Subcutaneous adipose tissue (tissue), 4 donors: ENCODE data around the gene RESF1. TPM values are rescaled to one million over a fixed set of nuclear protein-coding genes. Genes with fewer than 3 reads are reported as not detected.

Experiments
- total RNA-seq, 4 donors: library from RNA; depleted of rRNA; stranded (reverse); fragments of >200 nt; gene quantifications; one replicate each; pipeline ENCODE4 v1.1.0, GENCODE V29; 2016
- TF ChIP-seq, protein P1 (sequence below): fragments of 450-650 bp; IDR thresholded peaks from one replicate; pipeline ENCODE4 v1.5.1; 2016; ENCODE audit warnings: low read depth, mild to moderate bottlenecking, control low read depth, antibody characterized with exemption, moderate library complexity

The RESF1 gene
- total RNA-seq, 4 donors from 2014 or later: 54.1 to 88.7 (median 85.3) TPM

DNA sequence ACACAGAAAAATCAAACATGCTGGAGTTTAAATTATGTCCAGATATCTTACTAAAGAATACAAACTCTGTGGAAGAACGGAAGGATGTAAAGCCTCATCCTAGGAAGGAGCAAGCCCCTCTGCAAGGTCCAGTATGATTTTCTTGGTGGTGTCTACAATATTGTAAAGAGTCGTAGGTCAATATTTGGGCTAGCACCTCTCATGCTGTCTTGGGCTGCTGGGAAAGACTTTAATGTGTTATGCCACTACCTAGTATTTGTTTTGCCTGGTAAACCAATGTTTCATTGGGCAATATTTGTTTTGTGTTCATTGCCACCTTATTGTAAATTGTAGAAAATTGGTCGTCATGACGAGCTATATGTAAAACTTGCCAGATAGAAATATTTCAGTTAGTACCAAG, 26.6 kb downstream of the RESF1 start:
- TF ChIP-seq, protein P1, sequence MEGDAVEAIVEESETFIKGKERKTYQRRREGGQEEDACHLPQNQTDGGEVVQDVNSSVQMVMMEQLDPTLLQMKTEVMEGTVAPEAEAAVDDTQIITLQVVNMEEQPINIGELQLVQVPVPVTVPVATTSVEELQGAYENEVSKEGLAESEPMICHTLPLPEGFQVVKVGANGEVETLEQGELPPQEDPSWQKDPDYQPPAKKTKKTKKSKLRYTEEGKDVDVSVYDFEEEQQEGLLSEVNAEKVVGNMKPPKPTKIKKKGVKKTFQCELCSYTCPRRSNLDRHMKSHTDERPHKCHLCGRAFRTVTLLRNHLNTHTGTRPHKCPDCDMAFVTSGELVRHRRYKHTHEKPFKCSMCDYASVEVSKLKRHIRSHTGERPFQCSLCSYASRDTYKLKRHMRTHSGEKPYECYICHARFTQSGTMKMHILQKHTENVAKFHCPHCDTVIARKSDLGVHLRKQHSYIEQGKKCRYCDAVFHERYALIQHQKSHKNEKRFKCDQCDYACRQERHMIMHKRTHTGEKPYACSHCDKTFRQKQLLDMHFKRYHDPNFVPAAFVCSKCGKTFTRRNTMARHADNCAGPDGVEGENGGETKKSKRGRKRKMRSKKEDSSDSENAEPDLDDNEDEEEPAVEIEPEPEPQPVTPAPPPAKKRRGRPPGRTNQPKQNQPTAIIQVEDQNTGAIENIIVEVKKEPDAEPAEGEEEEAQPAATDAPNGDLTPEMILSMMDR: no peak

DNA sequence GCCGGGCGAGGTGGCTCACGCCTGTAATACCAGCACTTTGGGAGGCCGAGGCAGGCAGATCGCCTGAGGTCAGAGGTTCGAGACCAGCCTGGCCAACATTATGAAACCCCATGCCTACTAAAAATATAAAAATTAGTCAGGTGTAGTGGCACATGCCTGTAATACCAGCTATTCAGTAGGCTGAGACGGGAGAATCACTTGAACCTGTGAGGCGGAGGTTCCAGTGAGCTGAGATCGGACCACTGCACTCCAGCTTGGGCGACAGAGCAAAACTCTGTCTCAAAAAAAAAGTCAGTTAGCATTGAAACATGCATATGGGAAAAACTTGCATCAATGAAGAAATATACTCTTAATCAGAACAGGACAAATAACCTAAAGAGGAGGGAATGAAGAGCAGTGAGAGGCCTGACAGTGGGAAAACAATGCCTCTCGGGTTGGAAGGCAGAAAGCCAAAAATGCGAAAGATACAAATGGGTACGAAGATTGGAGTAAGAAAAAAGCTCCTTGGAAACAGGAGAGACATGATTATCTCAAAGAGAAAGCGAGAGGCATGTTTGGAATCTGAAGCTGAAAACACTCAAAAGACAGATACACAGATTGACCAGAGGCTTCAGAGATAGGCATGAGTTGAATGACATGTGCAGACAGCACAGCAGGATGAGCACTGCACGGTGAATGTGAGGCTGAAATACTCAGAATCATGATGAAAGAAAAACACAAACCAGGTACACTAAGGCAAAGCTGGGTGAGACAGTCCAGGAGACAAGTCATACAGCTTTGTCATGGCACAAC, 30.6 kb downstream of the RESF1 start:
- TF ChIP-seq, protein P1: no peak

DNA sequence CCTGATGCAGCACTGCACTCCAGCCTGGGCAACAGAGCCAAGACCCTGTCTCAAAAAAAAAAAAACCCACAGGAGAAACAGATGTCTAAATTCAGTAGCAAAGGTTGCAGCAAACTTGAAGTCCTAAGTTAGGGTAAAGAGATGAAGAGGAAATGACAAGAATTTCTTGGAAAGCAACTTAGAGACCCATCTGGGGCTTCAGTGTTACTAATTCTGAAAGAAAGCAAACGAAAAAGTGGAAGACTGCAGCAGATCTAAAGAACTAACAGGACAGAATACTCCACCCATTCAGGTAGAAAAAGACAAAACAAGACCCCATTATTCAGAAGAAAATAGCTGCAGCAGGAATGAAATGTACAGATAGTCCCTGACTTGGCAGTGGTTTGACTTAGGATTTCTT, 31.9 kb downstream of the RESF1 start:
- TF ChIP-seq, protein P1: no peak

DNA sequence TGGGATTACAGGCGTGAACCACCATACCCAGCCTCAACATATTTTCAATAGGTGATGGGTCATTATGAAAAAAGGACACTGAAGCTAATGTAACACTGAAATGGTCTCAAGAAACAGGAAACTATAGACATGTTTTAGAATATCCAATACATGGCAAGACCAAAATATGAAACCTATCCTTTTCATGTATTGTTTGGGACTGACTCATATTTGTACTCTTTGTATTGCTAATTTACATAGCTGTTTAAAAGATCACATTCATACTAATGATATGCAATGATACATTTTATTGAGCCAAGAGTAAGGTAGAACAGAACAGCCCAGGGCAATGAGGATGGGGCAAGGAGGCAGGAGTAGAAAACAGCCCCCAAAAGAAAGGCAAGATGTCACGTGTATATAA, 32.6 kb downstream of the RESF1 start:
- TF ChIP-seq, protein P1: no peak

DNA sequence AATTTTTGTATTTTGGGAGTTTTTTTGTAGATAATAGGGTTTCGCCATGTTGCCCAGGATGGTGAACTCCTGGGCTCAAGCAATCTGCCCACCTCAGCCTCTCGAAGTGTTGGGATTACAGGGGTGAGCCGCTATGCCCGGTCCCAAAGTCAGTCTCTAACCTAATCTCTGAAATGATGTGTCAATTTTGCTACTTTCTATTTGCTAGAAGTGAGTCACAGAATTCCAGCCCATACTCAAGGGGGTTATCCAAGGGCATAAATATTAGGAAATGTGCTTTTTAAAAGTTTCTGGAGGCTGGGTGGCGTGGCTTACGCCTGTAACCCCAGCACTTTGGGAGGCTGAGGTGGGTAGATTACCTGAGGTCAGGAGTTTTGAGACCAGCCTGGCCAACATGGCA, 40.5 kb downstream of the RESF1 start:
- TF ChIP-seq, protein P1: no peak

DNA sequence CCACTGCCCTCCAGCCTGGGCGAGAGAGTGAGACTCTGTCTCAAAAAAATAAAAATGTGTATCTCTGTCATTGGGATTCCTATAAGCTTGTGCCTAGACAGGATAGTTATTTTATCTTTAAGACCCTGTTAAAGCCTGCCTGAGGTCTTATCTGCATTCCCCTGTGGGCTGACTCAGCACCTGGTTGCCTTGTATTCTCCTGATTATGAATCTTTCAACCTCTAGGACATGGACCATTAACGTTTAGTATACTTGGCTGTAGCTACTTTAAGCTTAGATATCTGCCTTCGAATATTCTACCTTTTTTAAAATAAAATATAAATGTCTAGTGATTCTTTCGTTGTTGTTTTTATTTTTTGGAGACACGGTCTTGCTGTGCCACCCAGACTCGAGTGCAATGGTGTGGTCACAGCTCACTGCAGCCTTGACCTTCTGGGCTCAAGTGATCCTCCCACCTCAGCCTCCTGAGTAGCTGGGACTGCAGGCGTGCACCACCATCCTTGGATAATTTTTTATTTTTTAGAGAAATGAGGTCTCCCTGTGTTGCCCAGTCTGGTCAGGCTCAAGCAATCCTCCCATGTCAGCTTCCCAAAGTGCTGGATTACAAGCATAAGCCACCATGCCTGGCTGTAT, 41.3 kb downstream of the RESF1 start:
- TF ChIP-seq, protein P1: no peak

DNA sequence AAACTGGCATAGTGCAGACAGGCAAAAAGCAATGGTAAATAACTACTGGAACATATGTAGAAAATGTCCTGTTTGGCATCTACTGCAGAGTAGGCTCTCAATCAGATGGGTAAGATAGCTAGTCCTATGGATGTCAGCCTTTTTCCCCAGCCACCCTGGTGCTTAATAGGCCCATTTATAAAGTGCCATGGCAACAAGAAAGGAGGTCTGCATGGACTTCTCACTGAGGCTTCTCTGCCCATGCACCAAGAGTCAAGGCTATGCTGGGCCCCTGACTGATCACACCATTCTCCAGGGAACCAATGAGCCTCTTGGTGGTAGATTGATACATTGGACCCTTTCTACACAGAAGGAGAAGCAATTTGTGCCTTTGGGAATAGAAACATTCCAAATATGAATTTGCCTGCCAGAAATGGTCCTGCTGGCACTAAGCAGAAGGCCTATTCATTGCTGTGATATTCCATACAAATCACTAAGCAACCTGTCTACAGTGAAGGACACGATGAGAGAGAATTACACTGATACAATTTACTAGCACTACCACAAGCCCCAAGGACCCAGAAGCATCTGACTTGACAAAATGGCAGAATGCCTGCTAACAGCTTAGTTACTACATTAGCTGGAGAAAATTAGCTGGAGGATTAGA, 43.8 kb downstream of the RESF1 start:
- TF ChIP-seq, protein P1: no peak
